ENCODE measurements around the gene GLRX5. TPM values are rescaled to one million over a fixed set of nuclear protein-coding genes. Genes with fewer than 3 reads are reported as not detected.

The GLRX5 gene
- total RNA-seq, 2 experiments from 2014 or later = 37.9 to 44.1 TPM

- CTCF ChIA-PET = interaction anchor here (0.6 to 2.2 kb wide), 11 partner anchors 9 to 1548 kb away, joined by 3 to 18 read pairs (median 3); partner anchors contain the start of gene GLRX5
- intact Hi-C loops (cut with DNase I, micrococcal nuclease) = loop anchor here (2.0 to 5.0 kb wide), 5 partner anchors 19 to 1126 kb away; partner anchors contain the start of genes ATG2B (in 1 of the 2), DICER1 (in 1 of the 2) and GSKIP (in 1 of the 2)
- no peaks in the 10 kb centered on the region for H3K9me3 Mint-ChIP-seq (ENCODE audit: low read depth)
- peaks cover 5% of the 10 kb centered on the region for H3K36me3 Mint-ChIP-seq (ENCODE audit: low read depth)
- POLR2A ChIA-PET = no interaction called here
- DNase-seq (no peak), ATAC-seq (no peak)
- H3K4me3 Mint-ChIP-seq = peak overlapping the region; percentile 70
- H3K4me1 Mint-ChIP-seq = peaks cover 71% of the 10 kb centered on the region
- no peaks in the 10 kb centered on the region for H3K27me3 Mint-ChIP-seq
- peak overlapping the region; percentile 44 for H3K27ac Mint-ChIP-seq
These were observed 16.7 kb upstream of the GLRX5 start for GRCh38 chr14:95518045-95518751.

DNA sequence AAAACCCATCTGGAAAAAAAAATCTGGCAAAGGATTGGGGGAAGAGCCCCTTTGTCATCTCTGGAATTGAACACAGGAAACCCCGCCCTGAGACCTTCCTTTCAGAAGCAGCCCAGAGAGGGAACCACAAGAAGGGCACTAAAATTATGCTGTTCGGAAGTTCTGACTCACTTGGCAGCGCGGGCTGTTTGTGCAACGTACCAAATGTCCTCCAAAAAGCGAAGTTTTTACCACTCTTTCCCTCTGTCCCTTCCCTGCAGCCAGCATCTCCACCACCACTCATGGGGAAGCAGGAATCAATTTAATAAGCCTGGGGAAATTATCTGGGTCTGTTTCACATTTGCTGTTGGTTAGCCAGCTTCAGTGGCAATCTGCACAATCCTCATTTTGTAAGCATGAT is 15.2 kb upstream of the GLRX5 start:
- peak overlapping the region; percentile 34 for H3K4me3 Mint-ChIP-seq
- CTCF ChIA-PET = interaction anchor here (0.6 to 2.2 kb wide), 6 partner anchors 8 to 85 kb away, joined by 3 to 9 read pairs (median 4); no protein-coding TSS in a partner anchor
- peak; percentile 14 for ATAC-seq
- peak; percentile 87 for DNase-seq
- peaks cover 5% of the 10 kb centered on the region for H3K36me3 Mint-ChIP-seq (ENCODE audit: low read depth)
- peaks cover 79% of the 10 kb centered on the region for H3K4me1 Mint-ChIP-seq
- no peaks in the 10 kb centered on the region for H3K27me3 Mint-ChIP-seq
- POLR2A ChIA-PET = no interaction called here
- H3K9me3 Mint-ChIP-seq (ENCODE audit: low read depth) = no peaks in the 10 kb centered on the region
- intact Hi-C loops (cut with DNase I, micrococcal nuclease) = loop anchor here (1.0 to 10.0 kb wide), 9 partner anchors 21 to 1565 kb away; partner anchors contain the start of genes ASB2 (in 1 of the 2), ATG2B (in 1 of the 2), DICER1 (in 1 of the 2) and GSKIP (in 1 of the 2)
- H3K27ac Mint-ChIP-seq = peak overlapping the region; percentile 84

DNA sequence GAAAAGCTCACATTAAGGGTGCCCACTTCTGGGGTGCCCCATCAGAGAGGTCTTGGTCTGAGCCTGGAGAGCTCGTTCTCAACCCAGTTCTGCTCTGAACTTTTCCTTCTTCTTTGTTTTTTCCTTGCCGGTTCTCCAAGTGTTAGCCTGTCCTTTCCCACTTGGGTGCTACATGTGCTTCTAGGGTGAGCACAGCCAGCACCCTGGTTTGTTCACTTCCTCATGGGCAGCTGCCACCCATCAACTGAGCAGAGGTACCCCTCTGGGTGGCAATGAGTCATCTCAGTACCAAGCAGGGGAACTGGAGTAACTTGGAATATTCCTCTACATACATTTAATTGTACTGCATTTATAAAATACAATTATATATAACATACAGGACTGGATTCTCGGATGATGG is 14.5 kb upstream of the GLRX5 start:
- intact Hi-C loops (cut with DNase I, micrococcal nuclease) = loop anchor here (5.0 to 10.0 kb wide), 2 partner anchors 1543 to 1566 kb away; partner anchors contain the start of gene ASB2 (in 1 of the 2)
- Mint-ChIP-seq H3K36me3 (ENCODE audit: low read depth) (peaks cover 1% of the 10 kb centered on the region), H3K4me1 (peaks cover 80% of the 10 kb centered on the region), H3K4me3 (peak overlapping the region; percentile 34), H3K27ac (peak overlapping the region; percentile 84), H3K27me3 (no peaks in the 10 kb centered on the region), H3K9me3 (ENCODE audit: low read depth) (no peaks in the 10 kb centered on the region)
- no peak for DNase-seq
- ATAC-seq = no peak
- ChIA-PET POLR2A (no interaction called here), CTCF (interaction anchor here (0.6 to 1.5 kb wide), 4 partner anchors 9 to 86 kb away, joined by 3 to 5 read pairs (median 3); no protein-coding TSS in a partner anchor)

DNA sequence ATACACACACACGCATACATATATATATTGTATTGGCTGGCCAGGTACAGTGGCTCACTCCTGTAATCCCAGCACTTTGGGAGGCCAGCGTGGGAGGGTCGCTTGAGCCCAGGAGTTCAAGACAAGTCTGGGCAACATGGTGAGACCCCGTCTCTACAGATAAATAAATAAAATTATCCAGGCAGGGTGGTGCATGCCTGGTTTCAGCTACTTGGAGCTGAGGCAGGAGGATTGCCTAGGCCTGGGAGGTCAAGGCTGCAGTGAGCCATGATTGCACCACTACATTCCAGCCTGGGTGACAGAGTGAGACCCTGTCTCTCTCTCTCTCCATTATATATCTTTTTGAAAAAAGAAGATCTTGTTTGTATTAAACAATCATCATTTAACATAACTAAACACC is 13.8 kb upstream of the GLRX5 start:
- Mint-ChIP-seq H3K4me3 (no peak overlapping the region), H3K36me3 (ENCODE audit: low read depth) (peaks cover 1% of the 10 kb centered on the region), H3K9me3 (ENCODE audit: low read depth) (no peaks in the 10 kb centered on the region), H3K27me3 (no peaks in the 10 kb centered on the region), H3K27ac (no peak overlapping the region), H3K4me1 (peaks cover 82% of the 10 kb centered on the region)
- ATAC-seq (no peak), DNase-seq (no peak)
- ChIA-PET POLR2A (no interaction called here), CTCF (interaction anchor here (0.9 to 1.5 kb wide), 2 partner anchors 8 to 79 kb away, joined by 3 to 5 read pairs; no protein-coding TSS in a partner anchor)
- intact Hi-C loops (cut with DNase I, micrococcal nuclease) = loop anchor here (5.0 to 10.0 kb wide), 2 partner anchors 1544 to 1566 kb away; partner anchors contain the start of gene ASB2 (in 1 of the 2)

DNA sequence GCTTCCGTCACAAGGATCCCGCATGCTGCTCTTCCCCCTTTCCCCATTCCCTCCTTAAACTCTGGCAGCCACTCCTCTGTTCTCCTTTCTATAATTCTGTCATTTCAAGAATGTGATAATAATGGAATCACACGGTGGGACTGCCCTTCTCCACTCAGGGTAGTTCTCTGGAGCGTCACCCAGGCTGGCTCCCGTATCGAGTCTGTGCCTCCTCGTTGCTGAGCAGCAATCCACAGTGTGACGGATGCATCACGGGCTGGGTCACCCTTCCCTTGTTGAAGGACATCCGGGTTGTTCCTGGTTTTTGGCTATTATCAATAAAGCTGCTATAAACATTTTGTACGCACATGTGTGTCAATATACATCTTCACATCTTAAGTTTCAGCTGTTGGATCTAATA is 12.7 kb upstream of the GLRX5 start:
- ChIA-PET CTCF (interaction anchor here (0.7 to 3.0 kb wide), 8 partner anchors 9 to 811 kb away, joined by 3 to 10 read pairs (median 4); no protein-coding TSS in a partner anchor), POLR2A (interaction anchor here (1.6 kb wide), 1 partner anchor 18 kb away, joined by 8 read pairs; no protein-coding TSS in a partner anchor)
- Mint-ChIP-seq H3K27ac (peak overlapping the region; percentile 94), H3K4me3 (no peak overlapping the region), H3K4me1 (peaks cover 87% of the 10 kb centered on the region), H3K9me3 (ENCODE audit: low read depth) (no peaks in the 10 kb centered on the region), H3K36me3 (ENCODE audit: low read depth) (peaks cover 1% of the 10 kb centered on the region), H3K27me3 (no peaks in the 10 kb centered on the region)
- no peak for DNase-seq
- intact Hi-C loops (cut with DNase I, micrococcal nuclease) = loop anchor here (5.0 to 10.0 kb wide), 2 partner anchors 1545 to 1567 kb away; partner anchors contain the start of gene ASB2 (in 1 of the 2)
- no peak for ATAC-seq

- Mint-ChIP-seq H3K9me3 (ENCODE audit: low read depth) (no peaks in the 10 kb centered on the region), H3K4me3 (peak overlapping the region; percentile 74), H3K36me3 (ENCODE audit: low read depth) (peaks cover 1% of the 10 kb centered on the region), H3K4me1 (peaks cover 87% of the 10 kb centered on the region), H3K27ac (peak overlapping the region; percentile 94), H3K27me3 (no peaks in the 10 kb centered on the region)
- ATAC-seq (peak; percentile 8), DNase-seq (no peak)
- ChIA-PET CTCF (interaction anchor here (0.6 to 3.0 kb wide), 15 partner anchors 9 to 811 kb away, joined by 3 to 17 read pairs (median 4); partner anchors contain the start of gene GLRX5), POLR2A (interaction anchor here (1.0 to 2.4 kb wide), 6 partner anchors 8 to 59 kb away, joined by 3 to 30 read pairs (median 8); partner anchors contain the start of gene GLRX5)
- intact Hi-C loops (cut with DNase I, micrococcal nuclease) = loop anchor here (5.0 to 10.0 kb wide), 2 partner anchors 1545 to 1568 kb away; partner anchors contain the start of gene ASB2 (in 1 of the 2)
These were observed 12.3 kb upstream of the GLRX5 start for GRCh38 chr14:95522556-95522955.

- Mint-ChIP-seq H3K4me1 (peaks cover 82% of the 10 kb centered on the region), H3K27me3 (no peaks in the 10 kb centered on the region), H3K36me3 (ENCODE audit: low read depth) (no peaks in the 10 kb centered on the region), H3K9me3 (ENCODE audit: low read depth) (no peaks in the 10 kb centered on the region), H3K4me3 (peak overlapping the region; percentile 74), H3K27ac (peak overlapping the region; percentile 94)
- intact Hi-C loops (cut with DNase I, micrococcal nuclease) = loop anchor here (1.0 to 10.0 kb wide), 6 partner anchors 11 to 1568 kb away; partner anchors contain the start of gene ASB2 (in 1 of the 2)
- ATAC-seq = peak; percentile 70
- ChIA-PET POLR2A (interaction anchor here (0.5 to 2.4 kb wide), 9 partner anchors 8 to 59 kb away, joined by 3 to 30 read pairs (median 4); partner anchors contain the start of gene GLRX5), CTCF (interaction anchor here (0.6 to 3.0 kb wide), 18 partner anchors 8 to 266 kb away, joined by 3 to 17 read pairs (median 4); partner anchors contain the start of gene GLRX5)
- peak; percentile 77 for DNase-seq
These were observed 11.6 kb upstream of the GLRX5 start for GRCh38 chr14:95523051-95523814.

GRCh38 chr14:95523815-95524448 is 10.9 kb upstream of the GLRX5 start:
- peaks cover 78% of the 10 kb centered on the region for H3K4me1 Mint-ChIP-seq
- CTCF ChIA-PET = interaction anchor here (0.7 to 3.0 kb wide), 14 partner anchors 10 to 82 kb away, joined by 3 to 17 read pairs (median 4); partner anchors contain the start of gene GLRX5
- intact Hi-C loops (cut with DNase I, micrococcal nuclease) = loop anchor here (1.0 to 10.0 kb wide), 6 partner anchors 10 to 1569 kb away; partner anchors contain the start of gene ASB2 (in 1 of the 2)
- POLR2A ChIA-PET = interaction anchor here (0.5 to 2.4 kb wide), 8 partner anchors 8 to 60 kb away, joined by 3 to 30 read pairs (median 6); partner anchors contain the start of gene GLRX5
- peak overlapping the region; percentile 74 for H3K4me3 Mint-ChIP-seq
- H3K27me3 Mint-ChIP-seq = no peaks in the 10 kb centered on the region
- DNase-seq (peak; percentile 70), ATAC-seq (peak; percentile 33)
- peaks cover under 1% of the 10 kb centered on the region for H3K36me3 Mint-ChIP-seq (ENCODE audit: low read depth)
- H3K27ac Mint-ChIP-seq = peak overlapping the region; percentile 94
- H3K9me3 Mint-ChIP-seq (ENCODE audit: low read depth) = no peaks in the 10 kb centered on the region

- no peak for DNase-seq
- POLR2A ChIA-PET = interaction anchor here (2.4 kb wide), 1 partner anchor 9 kb away, joined by 30 read pairs; the partner anchor contains the start of gene GLRX5
- Mint-ChIP-seq H3K27ac (peak overlapping the region; percentile 94), H3K4me1 (peaks cover 75% of the 10 kb centered on the region), H3K4me3 (peak overlapping the region; percentile 74), H3K27me3 (no peaks in the 10 kb centered on the region), H3K9me3 (ENCODE audit: low read depth) (no peaks in the 10 kb centered on the region), H3K36me3 (ENCODE audit: low read depth) (peaks cover 4% of the 10 kb centered on the region)
- CTCF ChIA-PET = interaction anchor here (0.7 to 3.0 kb wide), 6 partner anchors 9 to 83 kb away, joined by 3 to 17 read pairs (median 7); partner anchors contain the start of gene GLRX5
- ATAC-seq = no peak
- intact Hi-C loops (cut with DNase I, micrococcal nuclease) = loop anchor here (5.0 to 10.0 kb wide), 2 partner anchors 1548 to 1570 kb away; partner anchors contain the start of gene ASB2 (in 1 of the 2)
These were observed 9.9 kb upstream of the GLRX5 start for GRCh38 chr14:95524706-95525512.

Data from activated CD4-positive, alpha-beta T cell treated with anti-CD3 and anti-CD28 coated beads for 36 hours (primary cell).